ENCODE data around the gene VAV2. TPM values are rescaled to one million over a fixed set of nuclear protein-coding genes. Genes with fewer than 3 reads are reported as not detected.

VAV2 gene
- polyA plus RNA-seq, 1 experiment = 9.0 TPM

DNA sequence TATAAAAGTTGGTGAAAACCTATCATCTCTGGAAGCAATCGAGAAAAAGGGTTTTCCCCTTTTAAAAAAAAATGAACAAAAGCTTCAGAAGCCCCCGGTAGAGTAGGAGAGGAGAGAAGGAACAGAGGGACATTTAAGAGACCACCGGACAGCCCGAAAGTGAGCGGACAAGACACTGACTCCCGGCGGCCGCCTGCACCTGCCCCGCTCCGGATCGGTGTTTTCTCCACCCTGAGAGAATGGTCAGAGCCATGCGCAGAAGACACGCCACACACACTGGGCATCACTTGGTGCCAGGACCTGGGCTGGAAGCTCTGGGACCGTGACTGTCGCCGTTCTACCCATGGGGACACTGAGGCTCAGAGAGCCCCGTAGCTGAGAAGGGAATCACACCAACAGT is 192.4 kb downstream of the VAV2 start:
- H3K9me3 ChIP-seq (ENCODE audit: control insufficient read depth, insufficient read depth, low read length) = no peaks in the 10 kb centered on the region
- TF ChIP-seq, protein P1, sequence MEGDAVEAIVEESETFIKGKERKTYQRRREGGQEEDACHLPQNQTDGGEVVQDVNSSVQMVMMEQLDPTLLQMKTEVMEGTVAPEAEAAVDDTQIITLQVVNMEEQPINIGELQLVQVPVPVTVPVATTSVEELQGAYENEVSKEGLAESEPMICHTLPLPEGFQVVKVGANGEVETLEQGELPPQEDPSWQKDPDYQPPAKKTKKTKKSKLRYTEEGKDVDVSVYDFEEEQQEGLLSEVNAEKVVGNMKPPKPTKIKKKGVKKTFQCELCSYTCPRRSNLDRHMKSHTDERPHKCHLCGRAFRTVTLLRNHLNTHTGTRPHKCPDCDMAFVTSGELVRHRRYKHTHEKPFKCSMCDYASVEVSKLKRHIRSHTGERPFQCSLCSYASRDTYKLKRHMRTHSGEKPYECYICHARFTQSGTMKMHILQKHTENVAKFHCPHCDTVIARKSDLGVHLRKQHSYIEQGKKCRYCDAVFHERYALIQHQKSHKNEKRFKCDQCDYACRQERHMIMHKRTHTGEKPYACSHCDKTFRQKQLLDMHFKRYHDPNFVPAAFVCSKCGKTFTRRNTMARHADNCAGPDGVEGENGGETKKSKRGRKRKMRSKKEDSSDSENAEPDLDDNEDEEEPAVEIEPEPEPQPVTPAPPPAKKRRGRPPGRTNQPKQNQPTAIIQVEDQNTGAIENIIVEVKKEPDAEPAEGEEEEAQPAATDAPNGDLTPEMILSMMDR (IDR thresholded peaks at IDR 0.05; ENCODE audit: low read depth, low read length) = no peak
- ChIA-PET CTCF (no interaction called here), POLR2A (no interaction called here)
- no peak for DNase-seq (ENCODE audit: low read depth, low spot score)
- H3K4me3 ChIP-seq (ENCODE audit: low read depth, low read length) = no peak overlapping the region
- H3K27ac ChIP-seq (ENCODE audit: low read depth, low read length) = no peak overlapping the region
- H3K27me3 ChIP-seq (ENCODE audit: control insufficient read depth, insufficient read depth, low read length) = no peaks in the 10 kb centered on the region

DNA sequence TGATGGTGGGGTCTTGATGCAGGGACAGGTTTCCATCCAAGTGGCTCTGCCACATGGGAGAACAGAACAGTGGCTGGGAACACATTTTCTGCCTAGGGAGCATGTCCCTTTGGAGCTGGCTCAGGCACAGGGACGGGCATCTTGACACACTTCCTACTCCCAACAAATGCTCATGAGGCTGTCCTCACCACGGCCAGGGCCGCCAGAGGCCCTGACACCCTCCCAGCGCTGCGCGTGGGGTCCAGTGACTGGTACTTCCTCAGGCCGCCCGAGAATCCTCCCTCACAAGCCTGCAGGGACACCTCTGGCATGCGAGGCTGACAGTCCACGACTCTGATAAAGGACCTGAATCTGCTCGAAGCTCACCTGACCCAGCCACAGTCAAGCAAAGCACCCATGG is 193.0 kb downstream of the VAV2 start:
- POLR2A ChIA-PET = no interaction called here
- no peak overlapping the region for H3K27ac ChIP-seq (ENCODE audit: low read depth, low read length)
- DNase-seq (ENCODE audit: low read depth, low spot score) = no peak
- CTCF ChIA-PET = no interaction called here
- TF ChIP-seq, protein P1 (IDR thresholded peaks at IDR 0.05; ENCODE audit: low read depth, low read length) = no peak
- no peaks in the 10 kb centered on the region for H3K9me3 ChIP-seq (ENCODE audit: control insufficient read depth, insufficient read depth, low read length)
- H3K27me3 ChIP-seq (ENCODE audit: control insufficient read depth, insufficient read depth, low read length) = no peaks in the 10 kb centered on the region
- no peak overlapping the region for H3K4me3 ChIP-seq (ENCODE audit: low read depth, low read length)

DNA sequence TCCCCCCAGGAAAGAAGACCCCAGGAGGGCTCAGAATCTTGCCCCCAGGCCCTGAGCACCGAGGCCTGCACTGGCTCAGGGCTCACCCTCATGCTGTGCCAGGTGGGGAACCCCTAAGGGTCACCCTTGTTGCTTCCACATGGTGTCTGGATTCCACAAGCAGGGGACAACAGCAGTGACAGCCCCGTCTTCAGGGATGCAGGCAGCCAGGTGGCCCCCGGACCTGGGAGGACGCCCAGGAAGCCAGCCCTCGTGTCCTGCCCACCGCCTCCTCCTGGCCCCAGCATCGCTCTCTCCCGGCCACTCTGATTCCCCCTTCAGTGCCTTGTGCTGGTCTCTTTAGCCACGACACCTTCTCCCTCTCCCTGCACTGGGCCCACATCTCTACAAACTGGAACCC is 194.0 kb downstream of the VAV2 start:
- TF ChIP-seq, protein P1 (IDR thresholded peaks at IDR 0.05; ENCODE audit: low read depth, low read length) = no peak
- no peak overlapping the region for H3K4me3 ChIP-seq (ENCODE audit: low read depth, low read length)
- H3K9me3 ChIP-seq (ENCODE audit: control insufficient read depth, insufficient read depth, low read length) = no peaks in the 10 kb centered on the region
- ChIA-PET POLR2A (no interaction called here), CTCF (no interaction called here)
- H3K27me3 ChIP-seq (ENCODE audit: control insufficient read depth, insufficient read depth, low read length) = no peaks in the 10 kb centered on the region
- no peak for DNase-seq (ENCODE audit: low read depth, low spot score)
- no peak overlapping the region for H3K27ac ChIP-seq (ENCODE audit: low read depth, low read length)

DNA sequence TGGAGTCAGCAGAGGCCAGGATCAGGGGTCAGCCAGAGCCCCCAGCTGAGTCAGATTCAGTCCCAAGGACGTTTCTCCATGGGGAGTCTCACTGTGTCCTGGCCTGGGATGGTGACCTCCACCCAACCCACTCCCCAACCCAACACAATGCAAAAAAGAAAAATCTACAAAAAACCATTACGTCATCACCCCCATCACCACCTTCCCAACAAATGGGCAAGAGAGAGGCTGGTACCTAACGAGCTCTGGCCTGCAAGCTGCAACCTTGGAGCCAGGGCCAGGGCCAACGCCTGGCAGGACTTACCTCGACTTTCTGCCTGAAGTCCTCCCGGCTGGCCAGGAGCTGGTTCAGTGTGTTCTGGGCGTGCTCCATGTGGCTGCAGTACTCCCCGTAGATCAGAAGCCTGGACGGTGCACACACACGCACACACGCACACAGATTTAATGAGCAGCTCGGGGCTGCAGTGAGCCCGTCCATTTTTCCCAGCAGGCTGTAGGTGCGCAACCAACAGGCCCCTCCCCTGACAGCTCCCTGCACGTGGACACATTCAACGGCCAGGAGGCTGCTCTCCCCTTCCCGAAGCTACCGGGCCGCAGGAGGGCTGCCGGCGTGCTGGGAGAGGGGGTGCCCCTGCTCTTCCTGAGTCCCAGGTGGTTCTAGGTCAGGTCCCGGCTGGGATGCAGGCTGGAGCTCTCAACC is 194.6 kb downstream of the VAV2 start:
- ChIA-PET POLR2A (no interaction called here), CTCF (interaction anchor here (0.8 kb wide), 1 partner anchor 15 kb away, joined by 3 read pairs; no protein-coding TSS in a partner anchor)
- TF ChIP-seq, protein P1 (IDR thresholded peaks at IDR 0.05; ENCODE audit: low read depth, low read length) = no peak

DNA sequence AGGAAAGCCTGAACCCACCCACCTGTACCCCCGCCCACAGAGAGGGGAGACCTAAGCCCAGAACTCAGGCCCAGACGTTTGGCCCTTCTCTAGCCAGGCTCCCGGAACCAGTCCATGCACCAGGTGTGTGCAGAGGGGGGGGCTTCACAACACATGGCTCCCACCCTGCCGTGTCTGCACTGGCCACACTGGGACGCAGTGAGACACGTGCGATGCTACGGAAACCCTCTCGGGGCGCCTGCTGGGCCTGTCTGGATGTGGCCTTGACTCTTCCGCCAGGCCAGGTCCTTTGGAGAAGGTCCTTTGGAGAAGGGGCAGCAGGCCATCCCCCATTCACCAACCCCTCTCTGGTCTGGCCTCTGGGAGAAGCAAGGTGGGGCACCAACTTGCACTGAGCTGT is 195.6 kb downstream of the VAV2 start:
- TF ChIP-seq, protein P1 (IDR thresholded peaks at IDR 0.05; ENCODE audit: low read depth, low read length) = no peak
- H3K9me3 ChIP-seq (ENCODE audit: control insufficient read depth, insufficient read depth, low read length) = no peaks in the 10 kb centered on the region
- H3K4me3 ChIP-seq (ENCODE audit: low read depth, low read length) = no peak overlapping the region
- ChIA-PET POLR2A (no interaction called here), CTCF (interaction anchor here (0.8 to 5.6 kb wide), 3 partner anchors 14 to 198 kb away, joined by 3 to 105 read pairs (median 4); no protein-coding TSS in a partner anchor)
- no peaks in the 10 kb centered on the region for H3K27me3 ChIP-seq (ENCODE audit: control insufficient read depth, insufficient read depth, low read length)
- DNase-seq (ENCODE audit: low read depth, low spot score) = no peak
- no peak overlapping the region for H3K27ac ChIP-seq (ENCODE audit: low read depth, low read length)

More for the DNA sequence above, 194.6 kb downstream of the VAV2 start:
- Histone ChIP-seq H3K27me3 (ENCODE audit: control insufficient read depth, insufficient read depth, low read length) (no peaks in the 10 kb centered on the region), H3K9me3 (ENCODE audit: control insufficient read depth, insufficient read depth, low read length) (no peaks in the 10 kb centered on the region), H3K27ac (ENCODE audit: low read depth, low read length) (no peak overlapping the region), H3K4me3 (ENCODE audit: low read depth, low read length) (no peak overlapping the region)
- no peak for DNase-seq (ENCODE audit: low read depth, low spot score)
